Measurements from ENCODE around the gene GALNT18. TPM values are rescaled to one million over a fixed set of nuclear protein-coding genes. Genes with fewer than 3 reads are reported as not detected.

GALNT18 gene
- total RNA-seq, 4 donors from 2014 or later = 4.7 to 20.4 (median 14.1) TPM

DNA sequence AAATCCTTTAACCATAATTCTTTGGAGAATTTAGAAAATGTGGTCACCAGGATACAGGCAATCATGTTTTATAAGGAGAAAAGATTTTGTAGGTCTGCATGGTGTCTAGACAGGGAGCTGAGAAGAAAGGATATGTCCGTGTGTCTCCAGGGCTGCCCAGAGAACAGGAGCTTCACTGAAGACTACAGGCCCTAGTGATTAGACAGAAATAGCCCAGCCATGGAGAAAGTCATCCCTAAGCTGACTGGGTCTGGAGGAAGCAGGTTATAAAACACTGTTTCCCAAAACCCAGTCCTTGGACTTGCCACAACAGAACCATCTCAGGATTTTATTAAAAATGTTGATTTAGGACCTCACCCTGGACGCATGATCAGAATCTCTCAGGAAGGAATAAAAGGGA, 84.4 kb downstream of the GALNT18 start:
- H3K27ac ChIP-seq = no peak overlapping the region
- TF ChIP-seq CTCF (IDR thresholded peaks at IDR 0.05) (no peak), POLR2A (IDR thresholded peaks at IDR 0.05) (no peak)
- intact Hi-C loops (cut with DNase I) = no loop called here

GRCh38 chr11:11536650-11537049, 85.2 kb downstream of the GALNT18 start:
- WGBS, 2 donors = 79 to 89% methylated on average over 3 of the region's 3 CpGs
- H3K4me3 ChIP-seq = no peak overlapping the region
- peaks cover 0 to 50% (median 29%) of the 10 kb centered on the region in 3 donors for H3K4me1 ChIP-seq
- H3K27me3 ChIP-seq = no peaks in the 10 kb centered on the region
- TF ChIP-seq CTCF (IDR thresholded peaks at IDR 0.05) = no peak
- no peak for TF ChIP-seq POLR2A (IDR thresholded peaks at IDR 0.05)
- no peak overlapping the region for H3K27ac ChIP-seq
- no peaks in the 10 kb centered on the region for H3K9me3 ChIP-seq
- intact Hi-C loops (cut with DNase I) = no loop called here
- DNase-seq = no peak
- no peaks in the 10 kb centered on the region for H3K36me3 ChIP-seq

More for the DNA sequence above, 84.4 kb downstream of the GALNT18 start:
- H3K27me3 ChIP-seq = no peaks in the 10 kb centered on the region
- H3K4me3 ChIP-seq = no peak overlapping the region
- no peak for DNase-seq
- WGBS, 2 donors = 23 to 87% methylated on average over 2 of the region's 2 CpGs
- peaks cover 0 to 50% (median 29%) of the 10 kb centered on the region in 3 donors for H3K4me1 ChIP-seq
- H3K36me3 ChIP-seq = no peaks in the 10 kb centered on the region
- H3K9me3 ChIP-seq = no peaks in the 10 kb centered on the region

DNA sequence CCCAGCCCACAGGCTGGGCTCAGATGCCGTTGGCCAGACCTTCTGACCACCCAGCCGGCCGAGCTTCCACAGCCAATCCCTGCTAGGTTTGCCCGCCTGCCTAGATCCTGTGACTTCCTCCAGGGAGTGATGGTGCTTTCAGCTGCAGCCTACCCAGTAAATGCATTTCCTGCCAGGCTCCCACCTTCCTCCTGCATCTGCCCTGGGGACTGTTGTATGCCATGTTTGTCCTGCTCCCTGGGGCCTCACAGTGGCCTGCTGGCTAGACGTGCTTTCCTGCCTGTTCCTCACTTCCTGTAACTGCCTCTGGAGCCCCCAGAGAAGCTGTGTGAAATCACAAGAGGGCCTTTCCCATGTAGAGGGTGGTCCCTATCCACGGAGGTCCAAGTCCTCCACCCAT, 86.2 kb downstream of the GALNT18 start:
- no peak for DNase-seq
- TF ChIP-seq POLR2A (IDR thresholded peaks at IDR 0.05) (no peak), CTCF (IDR thresholded peaks at IDR 0.05) (no peak)
- no peaks in the 10 kb centered on the region for H3K9me3 ChIP-seq
- intact Hi-C loops (cut with DNase I) = no loop called here
- H3K27ac ChIP-seq = no peak overlapping the region
- no peaks in the 10 kb centered on the region for H3K36me3 ChIP-seq
- peaks cover 0 to 59% (median 34%) of the 10 kb centered on the region in 3 donors for H3K4me1 ChIP-seq
- H3K27me3 ChIP-seq = no peaks in the 10 kb centered on the region
- 72 to 76% methylated on average over 3 to 5 of the region's 6 CpGs for WGBS, 2 donors
- H3K4me3 ChIP-seq = no peak overlapping the region

DNA sequence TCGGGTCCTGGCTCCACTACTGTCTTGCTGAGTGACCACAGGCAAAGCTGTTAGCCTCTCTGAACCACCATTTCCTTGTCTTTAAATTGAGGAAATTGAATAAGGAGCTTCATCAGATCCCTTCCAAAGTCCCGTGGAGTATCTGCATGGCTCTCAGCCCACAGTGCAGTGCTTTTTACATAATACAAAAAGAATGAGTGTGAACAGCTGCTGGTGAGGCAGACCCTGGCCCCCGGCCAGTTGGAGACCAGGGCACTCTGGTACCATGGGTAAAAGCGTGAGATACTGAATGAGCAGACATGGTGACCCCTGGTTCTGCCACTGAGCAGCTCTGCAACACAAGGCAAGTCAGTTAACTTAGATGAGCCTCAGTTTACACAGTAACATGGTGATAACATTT, 86.8 kb downstream of the GALNT18 start:
- Histone ChIP-seq H3K36me3 (no peaks in the 10 kb centered on the region), H3K4me1 (peaks cover 0 to 59% (median 34%) of the 10 kb centered on the region in 3 donors), H3K9me3 (no peaks in the 10 kb centered on the region), H3K27ac (no peak overlapping the region), H3K27me3 (no peaks in the 10 kb centered on the region), H3K4me3 (no peak overlapping the region)
- intact Hi-C loops (cut with DNase I) = no loop called here
- 35 to 43% methylated on average over 3 of the region's 4 CpGs for WGBS, 2 donors
- TF ChIP-seq CTCF (IDR thresholded peaks at IDR 0.05) = no peak
- no peak for TF ChIP-seq POLR2A (IDR thresholded peaks at IDR 0.05)
- no peak for DNase-seq

GRCh38 chr11:11533751-11534150, 88.1 kb downstream of the GALNT18 start:
- H3K27ac ChIP-seq = no peak overlapping the region
- 75 to 78% methylated on average over 6 to 7 of the region's 7 CpGs for WGBS, 2 donors
- no peaks in the 10 kb centered on the region for H3K36me3 ChIP-seq
- peaks cover 0 to 53% (median 29%) of the 10 kb centered on the region in 3 donors for H3K4me1 ChIP-seq
- no peaks in the 10 kb centered on the region for H3K27me3 ChIP-seq
- TF ChIP-seq POLR2A (IDR thresholded peaks at IDR 0.05) (no peak), CTCF (IDR thresholded peaks at IDR 0.05) (no peak)
- intact Hi-C loops (cut with DNase I) = no loop called here
- DNase-seq = no peak
- H3K9me3 ChIP-seq = no peaks in the 10 kb centered on the region
- H3K4me3 ChIP-seq = no peak overlapping the region
